ENCODE results near the gene FRMD3.

Gene FRMD3

GRCh38 chr9:83497441-83497840, 40.8 kb downstream of the FRMD3 start:
- H3K27ac Mint-ChIP-seq, result no peak overlapping the region

GRCh38 chr9:83491995-83492394, 46.2 kb downstream of the FRMD3 start:
- TF ChIP-seq, protein P1, sequence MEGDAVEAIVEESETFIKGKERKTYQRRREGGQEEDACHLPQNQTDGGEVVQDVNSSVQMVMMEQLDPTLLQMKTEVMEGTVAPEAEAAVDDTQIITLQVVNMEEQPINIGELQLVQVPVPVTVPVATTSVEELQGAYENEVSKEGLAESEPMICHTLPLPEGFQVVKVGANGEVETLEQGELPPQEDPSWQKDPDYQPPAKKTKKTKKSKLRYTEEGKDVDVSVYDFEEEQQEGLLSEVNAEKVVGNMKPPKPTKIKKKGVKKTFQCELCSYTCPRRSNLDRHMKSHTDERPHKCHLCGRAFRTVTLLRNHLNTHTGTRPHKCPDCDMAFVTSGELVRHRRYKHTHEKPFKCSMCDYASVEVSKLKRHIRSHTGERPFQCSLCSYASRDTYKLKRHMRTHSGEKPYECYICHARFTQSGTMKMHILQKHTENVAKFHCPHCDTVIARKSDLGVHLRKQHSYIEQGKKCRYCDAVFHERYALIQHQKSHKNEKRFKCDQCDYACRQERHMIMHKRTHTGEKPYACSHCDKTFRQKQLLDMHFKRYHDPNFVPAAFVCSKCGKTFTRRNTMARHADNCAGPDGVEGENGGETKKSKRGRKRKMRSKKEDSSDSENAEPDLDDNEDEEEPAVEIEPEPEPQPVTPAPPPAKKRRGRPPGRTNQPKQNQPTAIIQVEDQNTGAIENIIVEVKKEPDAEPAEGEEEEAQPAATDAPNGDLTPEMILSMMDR (IDR thresholded peaks at IDR 0.05), result no peak
- Mint-ChIP-seq H3K36me3 (ENCODE audit: low read depth) (no peaks in the 10 kb centered on the region), H3K4me3 (no peak overlapping the region), H3K9me3 (peaks cover 4% of the 10 kb centered on the region), H3K27me3 (ENCODE audit: low read depth, poor library complexity) (peaks cover 8% of the 10 kb centered on the region), H3K4me1 (peaks cover 50% of the 10 kb centered on the region), H3K27ac (peak overlapping the region; percentile 28)
- DNase-seq, result no peak

More at GRCh38 chr9:83497441-83497840, 40.8 kb downstream of the FRMD3 start:
- Mint-ChIP-seq H3K9me3 (no peaks in the 10 kb centered on the region), H3K27me3 (ENCODE audit: low read depth, poor library complexity) (peaks cover 8% of the 10 kb centered on the region), H3K4me3 (no peak overlapping the region), H3K36me3 (ENCODE audit: low read depth) (no peaks in the 10 kb centered on the region), H3K4me1 (peaks cover 14% of the 10 kb centered on the region)
- TF ChIP-seq, protein P1 (IDR thresholded peaks at IDR 0.05), result no peak
- DNase-seq, result no peak

GRCh38 chr9:83491413-83491812, 46.8 kb downstream of the FRMD3 start:
- DNase-seq, result no peak
- peaks cover 50% of the 10 kb centered on the region for H3K4me1 Mint-ChIP-seq
- peaks cover 4% of the 10 kb centered on the region for H3K9me3 Mint-ChIP-seq
- H3K36me3 Mint-ChIP-seq (ENCODE audit: low read depth), result no peaks in the 10 kb centered on the region
- H3K4me3 Mint-ChIP-seq, result peak overlapping the region; percentile 26
- H3K27ac Mint-ChIP-seq, result peak overlapping the region; percentile 28
- TF ChIP-seq, protein P1 (IDR thresholded peaks at IDR 0.05), result no peak
- H3K27me3 Mint-ChIP-seq (ENCODE audit: low read depth, poor library complexity), result peaks cover 8% of the 10 kb centered on the region

- Mint-ChIP-seq H3K27me3 (ENCODE audit: low read depth, poor library complexity) (peaks cover 8% of the 10 kb centered on the region), H3K4me1 (peaks cover 57% of the 10 kb centered on the region), H3K27ac (peak overlapping the region; percentile 52), H3K9me3 (peaks cover 4% of the 10 kb centered on the region), H3K36me3 (ENCODE audit: low read depth) (no peaks in the 10 kb centered on the region), H3K4me3 (no peak overlapping the region)
- TF ChIP-seq, protein P1 (IDR thresholded peaks at IDR 0.05), result no peak
- no peak for DNase-seq
Observed at GRCh38 chr9:83489961-83490360, 48.2 kb downstream of the FRMD3 start.

DNA sequence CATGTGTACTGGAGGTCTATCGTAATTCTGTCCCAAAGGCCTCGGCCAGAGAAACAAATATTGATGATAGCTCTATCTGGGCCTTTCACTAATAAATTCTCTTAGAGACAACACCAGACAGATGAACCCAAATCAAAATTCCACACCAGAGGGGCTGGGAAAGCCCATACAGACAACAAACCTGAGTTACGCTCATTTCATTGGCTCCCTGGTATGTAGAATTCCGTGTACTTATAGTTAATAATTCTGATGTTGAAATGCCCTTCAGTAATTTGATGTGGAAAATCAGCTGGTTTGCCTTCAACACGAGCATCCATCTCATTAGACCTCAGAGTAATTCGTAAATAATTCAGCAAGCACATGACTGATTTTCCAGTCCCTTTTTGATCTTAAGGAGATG, 53.2 kb downstream of the FRMD3 start:
- Mint-ChIP-seq H3K27ac (no peak overlapping the region), H3K27me3 (ENCODE audit: low read depth, poor library complexity) (peaks cover 9% of the 10 kb centered on the region), H3K36me3 (ENCODE audit: low read depth) (no peaks in the 10 kb centered on the region), H3K9me3 (peaks cover 6% of the 10 kb centered on the region), H3K4me3 (no peak overlapping the region), H3K4me1 (peaks cover 28% of the 10 kb centered on the region)
- DNase-seq, result no peak
- TF ChIP-seq, protein P1 (IDR thresholded peaks at IDR 0.05), result no peak

DNA sequence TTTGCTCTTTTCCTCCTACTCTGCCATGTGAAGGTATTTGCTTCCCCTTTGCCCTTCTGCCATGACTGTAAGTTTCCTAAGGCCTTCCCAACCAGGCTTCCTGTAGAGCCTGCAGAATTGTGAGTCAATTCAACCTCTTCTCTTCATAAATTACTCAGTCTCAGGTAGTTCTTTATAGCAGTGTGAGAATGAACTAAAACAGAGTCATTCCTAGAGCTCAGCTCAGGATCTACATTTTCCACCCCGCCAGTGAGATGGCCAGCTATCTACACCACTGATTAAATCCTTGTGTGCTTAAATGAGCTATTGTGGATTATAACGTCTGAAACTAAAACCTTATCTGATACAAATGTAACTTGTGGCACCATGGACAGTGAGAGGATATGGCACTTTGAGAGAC, 55.0 kb downstream of the FRMD3 start:
- DNase-seq, result no peak
- TF ChIP-seq, protein P1 (IDR thresholded peaks at IDR 0.05), result no peak
- no peak overlapping the region for H3K27ac Mint-ChIP-seq
- peaks cover 15% of the 10 kb centered on the region for H3K9me3 Mint-ChIP-seq
- peaks cover 4% of the 10 kb centered on the region for H3K36me3 Mint-ChIP-seq (ENCODE audit: low read depth)
- H3K27me3 Mint-ChIP-seq (ENCODE audit: low read depth, poor library complexity), result peaks cover 9% of the 10 kb centered on the region
- no peak overlapping the region for H3K4me3 Mint-ChIP-seq
- H3K4me1 Mint-ChIP-seq, result peaks cover 16% of the 10 kb centered on the region
